ENCODE data around the gene FEN1. TPM values are rescaled to one million over a fixed set of nuclear protein-coding genes. Genes with fewer than 3 reads are reported as not detected.
A peak's percentile ranks its signal among the peaks of the same experiment; 100 is the strongest.

The FEN1 gene
- total and polyA plus RNA-seq, 2 of the 13 experiments (the other 11 are each of a cell fraction or from before 2014, with no cell fraction given) = 12.4 to 102 TPM

DNA sequence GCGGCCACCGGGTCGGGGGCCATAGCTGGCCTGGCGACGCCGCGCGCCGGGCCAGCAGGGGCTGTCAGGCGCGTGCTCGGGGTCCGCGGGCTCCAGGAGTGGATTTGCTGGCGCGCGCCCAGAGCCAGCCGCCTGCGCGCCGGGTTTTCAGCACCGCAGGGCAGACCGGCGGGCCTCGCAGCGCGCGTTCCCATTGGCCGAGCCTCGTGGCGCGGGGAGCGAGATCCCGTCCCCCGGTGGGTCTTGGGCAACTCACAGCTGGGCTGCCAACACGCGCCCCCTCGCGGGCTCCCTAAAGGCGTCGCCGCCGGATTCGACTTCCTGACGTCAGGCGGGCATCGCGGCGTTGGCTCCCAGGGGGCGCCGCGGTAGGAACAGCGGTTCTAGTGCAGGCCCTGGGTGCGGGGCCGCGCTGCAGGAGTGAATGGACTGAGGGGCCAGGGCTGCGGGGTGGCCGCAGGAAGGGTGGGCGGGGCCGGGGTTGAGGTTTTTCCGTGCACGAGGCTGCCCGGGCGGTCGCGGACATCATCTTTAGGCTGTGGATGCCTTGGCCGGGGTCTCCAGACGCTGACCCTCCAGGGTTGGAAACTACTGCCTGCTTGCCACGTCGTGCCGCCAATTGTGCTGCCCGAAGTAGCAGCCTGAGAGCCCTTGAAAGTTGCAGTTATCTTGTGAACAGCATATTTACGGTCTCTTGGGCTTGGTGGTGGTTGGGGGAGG, 24.2 kb downstream of the FEN1 start, which contains the start of gene FADS1 (continued):
- TF ChIP-seq, protein P1, sequence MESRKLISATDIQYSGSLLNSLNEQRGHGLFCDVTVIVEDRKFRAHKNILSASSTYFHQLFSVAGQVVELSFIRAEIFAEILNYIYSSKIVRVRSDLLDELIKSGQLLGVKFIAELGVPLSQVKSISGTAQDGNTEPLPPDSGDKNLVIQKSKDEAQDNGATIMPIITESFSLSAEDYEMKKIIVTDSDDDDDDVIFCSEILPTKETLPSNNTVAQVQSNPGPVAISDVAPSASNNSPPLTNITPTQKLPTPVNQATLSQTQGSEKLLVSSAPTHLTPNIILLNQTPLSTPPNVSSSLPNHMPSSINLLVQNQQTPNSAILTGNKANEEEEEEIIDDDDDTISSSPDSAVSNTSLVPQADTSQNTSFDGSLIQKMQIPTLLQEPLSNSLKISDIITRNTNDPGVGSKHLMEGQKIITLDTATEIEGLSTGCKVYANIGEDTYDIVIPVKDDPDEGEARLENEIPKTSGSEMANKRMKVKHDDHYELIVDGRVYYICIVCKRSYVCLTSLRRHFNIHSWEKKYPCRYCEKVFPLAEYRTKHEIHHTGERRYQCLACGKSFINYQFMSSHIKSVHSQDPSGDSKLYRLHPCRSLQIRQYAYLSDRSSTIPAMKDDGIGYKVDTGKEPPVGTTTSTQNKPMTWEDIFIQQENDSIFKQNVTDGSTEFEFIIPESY (CRISPR knock-in tag; IDR thresholded peaks at IDR 0.05) = peak; percentile 51; the same call in 1 of the 2 replicates
- TF ChIP-seq ZNF749 (CRISPR knock-in tag; IDR thresholded peaks at IDR 0.05; ENCODE audit: borderline replicate concordance) (peak; percentile 87; the same call in 1 of the 2 replicates), HMGA1 (CRISPR knock-in tag; conservative IDR thresholded peaks at IDR 0.05) (no peak), YY1 (IDR thresholded peaks at IDR 0.05; ENCODE audit: insufficient read depth, insufficient replicate concordance, low read depth, low read length) (peak; percentile 67), SAFB2 (CRISPR knock-in tag; IDR thresholded peaks at IDR 0.05; ENCODE audit: borderline replicate concordance, low read depth) (peak; percentile 85), ZNF589 (CRISPR knock-in tag; conservative IDR thresholded peaks at IDR 0.05) (peak; percentile 82), MAZ (IDR thresholded peaks at IDR 0.05; ENCODE audit: borderline replicate concordance, low read depth, low read length) (peak; percentile 72), MAZ (CRISPR knock-in tag; IDR thresholded peaks at IDR 0.05; ENCODE audit: low read depth) (peak; percentile 90), ONECUT2 (CRISPR knock-in tag; IDR thresholded peaks at IDR 0.05) (peak; percentile 37; the same call in 1 of the 2 replicates), ZNF746 (CRISPR knock-in tag; IDR thresholded peaks at IDR 0.05) (no peak; the same call in none of the 2 replicates), ZBTB42 (CRISPR knock-in tag; IDR thresholded peaks at IDR 0.05) (no peak), ZSCAN22 (CRISPR knock-in tag; IDR thresholded peaks at IDR 0.05) (peak; percentile 63; the same call in 1 of the 2 replicates), NAIF1 (CRISPR knock-in tag; IDR thresholded peaks at IDR 0.05; ENCODE audit: borderline replicate concordance) (0 out of 2 replicates have a peak, but pooled peaks have one; percentile 60), IRF2 (CRISPR knock-in tag; IDR thresholded peaks at IDR 0.05) (peak; percentile 86), FOXJ3 (CRISPR knock-in tag; IDR thresholded peaks at IDR 0.05; ENCODE audit: borderline replicate concordance) (no peak), ZNF879 (CRISPR knock-in tag; IDR thresholded peaks at IDR 0.05) (no peak), ZMYM3 (CRISPR knock-in tag; IDR thresholded peaks at IDR 0.05) (no peak; the same call in 1 of the 2 replicates), SP4 (CRISPR knock-in tag; IDR thresholded peaks at IDR 0.05) (peak; percentile 75), SIN3A (IDR thresholded peaks at IDR 0.05; ENCODE audit: borderline replicate concordance, low read depth, low read length) (peak; percentile 35; the same call in 1 of the 2 replicates)
- TF ChIP-seq, protein P2, sequence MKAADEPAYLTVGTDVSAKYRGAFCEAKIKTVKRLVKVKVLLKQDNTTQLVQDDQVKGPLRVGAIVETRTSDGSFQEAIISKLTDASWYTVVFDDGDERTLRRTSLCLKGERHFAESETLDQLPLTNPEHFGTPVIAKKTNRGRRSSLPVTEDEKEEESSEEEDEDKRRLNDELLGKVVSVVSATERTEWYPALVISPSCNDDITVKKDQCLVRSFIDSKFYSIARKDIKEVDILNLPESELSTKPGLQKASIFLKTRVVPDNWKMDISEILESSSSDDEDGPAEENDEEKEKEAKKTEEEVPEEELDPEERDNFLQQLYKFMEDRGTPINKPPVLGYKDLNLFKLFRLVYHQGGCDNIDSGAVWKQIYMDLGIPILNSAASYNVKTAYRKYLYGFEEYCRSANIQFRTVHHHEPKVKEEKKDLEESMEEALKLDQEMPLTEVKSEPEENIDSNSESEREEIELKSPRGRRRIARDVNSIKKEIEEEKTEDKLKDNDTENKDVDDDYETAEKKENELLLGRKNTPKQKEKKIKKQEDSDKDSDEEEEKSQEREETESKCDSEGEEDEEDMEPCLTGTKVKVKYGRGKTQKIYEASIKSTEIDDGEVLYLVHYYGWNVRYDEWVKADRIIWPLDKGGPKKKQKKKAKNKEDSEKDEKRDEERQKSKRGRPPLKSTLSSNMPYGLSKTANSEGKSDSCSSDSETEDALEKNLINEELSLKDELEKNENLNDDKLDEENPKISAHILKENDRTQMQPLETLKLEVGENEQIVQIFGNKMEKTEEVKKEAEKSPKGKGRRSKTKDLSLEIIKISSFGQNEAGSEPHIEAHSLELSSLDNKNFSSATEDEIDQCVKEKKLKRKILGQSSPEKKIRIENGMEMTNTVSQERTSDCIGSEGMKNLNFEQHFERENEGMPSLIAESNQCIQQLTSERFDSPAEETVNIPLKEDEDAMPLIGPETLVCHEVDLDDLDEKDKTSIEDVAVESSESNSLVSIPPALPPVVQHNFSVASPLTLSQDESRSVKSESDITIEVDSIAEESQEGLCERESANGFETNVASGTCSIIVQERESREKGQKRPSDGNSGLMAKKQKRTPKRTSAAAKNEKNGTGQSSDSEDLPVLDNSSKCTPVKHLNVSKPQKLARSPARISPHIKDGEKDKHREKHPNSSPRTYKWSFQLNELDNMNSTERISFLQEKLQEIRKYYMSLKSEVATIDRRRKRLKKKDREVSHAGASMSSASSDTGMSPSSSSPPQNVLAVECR (CRISPR knock-in tag; IDR thresholded peaks at IDR 0.05; ENCODE audit: borderline replicate concordance) = peak; percentile 89
- TF ChIP-seq, protein P3, sequence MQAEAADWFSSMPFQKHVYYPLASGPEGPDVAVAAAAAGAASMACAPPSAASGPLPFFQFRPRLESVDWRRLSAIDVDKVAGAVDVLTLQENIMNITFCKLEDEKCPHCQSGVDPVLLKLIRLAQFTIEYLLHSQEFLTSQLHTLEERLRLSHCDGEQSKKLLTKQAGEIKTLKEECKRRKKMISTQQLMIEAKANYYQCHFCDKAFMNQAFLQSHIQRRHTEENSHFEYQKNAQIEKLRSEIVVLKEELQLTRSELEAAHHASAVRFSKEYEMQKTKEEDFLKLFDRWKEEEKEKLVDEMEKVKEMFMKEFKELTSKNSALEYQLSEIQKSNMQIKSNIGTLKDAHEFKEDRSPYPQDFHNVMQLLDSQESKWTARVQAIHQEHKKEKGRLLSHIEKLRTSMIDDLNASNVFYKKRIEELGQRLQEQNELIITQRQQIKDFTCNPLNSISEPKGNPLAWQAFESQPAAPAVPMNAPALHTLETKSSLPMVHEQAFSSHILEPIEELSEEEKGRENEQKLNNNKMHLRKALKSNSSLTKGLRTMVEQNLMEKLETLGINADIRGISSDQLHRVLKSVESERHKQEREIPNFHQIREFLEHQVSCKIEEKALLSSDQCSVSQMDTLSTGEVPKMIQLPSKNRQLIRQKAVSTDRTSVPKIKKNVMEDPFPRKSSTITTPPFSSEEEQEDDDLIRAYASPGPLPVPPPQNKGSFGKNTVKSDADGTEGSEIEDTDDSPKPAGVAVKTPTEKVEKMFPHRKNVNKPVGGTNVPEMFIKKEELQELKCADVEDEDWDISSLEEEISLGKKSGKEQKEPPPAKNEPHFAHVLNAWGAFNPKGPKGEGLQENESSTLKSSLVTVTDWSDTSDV (CRISPR knock-in tag; IDR thresholded peaks at IDR 0.05) = no peak
